ENCODE data around the gene CCL21. TPM values are rescaled to one million over a fixed set of nuclear protein-coding genes. Genes with fewer than 3 reads are reported as not detected.

Gene CCL21
- total RNA-seq, 2 donors from 2014 or later: 7.2 to 24.5 TPM

- no peak overlapping the region for H3K27ac ChIP-seq
- 77% methylated on average over 5 of the region's 5 CpGs for WGBS
- H3K4me3 ChIP-seq: no peak overlapping the region
- intact Hi-C loops (cut with DNase I): no loop called here
- DNase-seq (ENCODE audit: low spot score): no peak
- H3K27me3 ChIP-seq (replicated peaks; ENCODE audit: insufficient read depth): no peaks in the 10 kb centered on the region
- H3K4me1 ChIP-seq (replicated peaks): peaks cover 10% of the 10 kb centered on the region
- no peaks in the 10 kb centered on the region for H3K36me3 ChIP-seq
- H3K9me3 ChIP-seq: no peaks in the 10 kb centered on the region
- TF ChIP-seq CTCF (IDR thresholded peaks at IDR 0.05) (no peak), POLR2A (IDR thresholded peaks at IDR 0.05) (no peak), POLR2AphosphoS5 (IDR thresholded peaks at IDR 0.05) (no peak)
These were observed 23.7 kb downstream of the CCL21 start for GRCh38 chr9:34686231-34686630.

DNA sequence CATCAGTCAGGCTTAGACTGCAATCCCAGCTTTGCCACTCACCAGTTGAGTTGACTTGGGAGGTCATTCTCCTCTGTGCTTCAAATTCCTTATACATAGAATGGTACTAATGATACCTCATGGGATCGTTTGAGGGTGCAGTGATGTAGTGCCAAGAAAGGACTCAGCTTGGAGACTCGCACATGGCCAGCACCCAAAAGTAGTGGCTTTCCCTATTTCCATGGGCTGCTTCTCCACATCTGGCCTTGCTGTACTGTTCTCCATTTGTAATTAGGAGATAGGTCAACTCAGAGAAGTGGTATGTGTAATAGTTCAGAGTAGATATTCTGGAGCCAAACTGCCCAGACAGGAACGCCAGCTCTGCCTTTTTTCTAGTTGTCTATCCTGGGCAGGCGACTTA lies 24.3 kb downstream of the CCL21 start:
- TF ChIP-seq CTCF (IDR thresholded peaks at IDR 0.05) (no peak), POLR2AphosphoS5 (IDR thresholded peaks at IDR 0.05) (no peak), POLR2A (IDR thresholded peaks at IDR 0.05) (no peak)
- 95% methylated on average over 4 of the region's 4 CpGs for WGBS
- no peaks in the 10 kb centered on the region for H3K9me3 ChIP-seq
- H3K4me1 ChIP-seq (replicated peaks): peaks cover 10% of the 10 kb centered on the region
- H3K36me3 ChIP-seq: no peaks in the 10 kb centered on the region
- no peak overlapping the region for H3K4me3 ChIP-seq
- DNase-seq (ENCODE audit: low spot score): no peak
- intact Hi-C loops (cut with DNase I): no loop called here
- H3K27ac ChIP-seq: no peak overlapping the region
- no peaks in the 10 kb centered on the region for H3K27me3 ChIP-seq (replicated peaks; ENCODE audit: insufficient read depth)

DNA sequence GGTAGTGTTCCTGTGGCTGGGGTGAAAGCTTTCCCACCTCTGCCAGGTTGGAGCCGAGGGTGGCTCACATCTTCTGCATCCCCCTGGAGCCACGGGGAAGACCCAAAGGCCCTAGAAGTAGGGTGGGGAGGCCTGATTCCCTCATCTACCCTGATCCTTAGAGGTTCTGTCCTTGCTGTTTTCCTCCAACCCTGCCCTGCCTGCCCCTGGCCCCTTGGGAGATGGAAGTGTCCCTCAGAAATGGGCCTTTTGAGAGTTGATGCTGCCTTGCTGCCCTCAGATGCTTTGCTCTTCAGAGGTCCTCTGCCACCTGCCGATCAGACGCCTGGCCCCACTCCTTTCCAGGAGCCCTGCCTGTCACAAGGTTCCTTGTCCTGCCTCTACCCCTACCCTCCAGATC lies 25.1 kb downstream of the CCL21 start:
- DNase-seq (ENCODE audit: low spot score): no peak
- Histone ChIP-seq H3K4me1 (replicated peaks) (peaks cover 10% of the 10 kb centered on the region), H3K9me3 (no peaks in the 10 kb centered on the region), H3K4me3 (no peak overlapping the region), H3K36me3 (no peaks in the 10 kb centered on the region), H3K27ac (no peak overlapping the region), H3K27me3 (replicated peaks; ENCODE audit: insufficient read depth) (no peaks in the 10 kb centered on the region)
- intact Hi-C loops (cut with DNase I): no loop called here
- WGBS: 96% methylated on average over 4 of the region's 4 CpGs
- TF ChIP-seq POLR2A (IDR thresholded peaks at IDR 0.05) (no peak), POLR2AphosphoS5 (IDR thresholded peaks at IDR 0.05) (no peak), CTCF (IDR thresholded peaks at IDR 0.05) (no peak)

GRCh38 chr9:34684145-34684544 lies 25.8 kb downstream of the CCL21 start:
- peaks cover 8% of the 10 kb centered on the region for H3K4me1 ChIP-seq (replicated peaks)
- H3K4me3 ChIP-seq: no peak overlapping the region
- no peaks in the 10 kb centered on the region for H3K9me3 ChIP-seq
- intact Hi-C loops (cut with DNase I): no loop called here
- WGBS: 97% methylated on average over 4 of the region's 4 CpGs
- no peak for TF ChIP-seq CTCF (IDR thresholded peaks at IDR 0.05)
- TF ChIP-seq POLR2AphosphoS5 (IDR thresholded peaks at IDR 0.05): no peak
- no peak for TF ChIP-seq POLR2A (IDR thresholded peaks at IDR 0.05)
- H3K27ac ChIP-seq: no peak overlapping the region
- H3K27me3 ChIP-seq (replicated peaks; ENCODE audit: insufficient read depth): no peaks in the 10 kb centered on the region
- DNase-seq (ENCODE audit: low spot score): no peak
- no peaks in the 10 kb centered on the region for H3K36me3 ChIP-seq

DNA sequence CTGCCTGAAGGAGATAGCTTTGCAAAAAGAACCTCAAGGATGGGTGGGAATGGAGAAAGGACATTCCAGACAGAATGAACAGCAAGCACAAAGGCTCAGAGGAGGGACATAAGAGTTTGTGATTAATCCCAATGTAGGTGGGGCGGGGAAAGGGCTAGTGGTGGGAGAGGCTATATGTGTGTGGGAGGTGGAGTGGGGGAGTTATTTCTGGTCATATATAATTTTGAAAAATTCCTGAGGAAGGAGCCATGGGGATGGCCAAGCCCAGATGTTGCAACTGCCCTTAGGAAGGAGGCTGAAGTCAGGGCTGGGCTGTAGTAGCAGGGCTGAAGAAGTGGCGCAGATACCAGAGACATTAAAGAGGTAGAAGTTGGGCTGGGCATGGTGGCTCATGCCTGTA lies 34.1 kb downstream of the CCL21 start:
- TF ChIP-seq CTCF (IDR thresholded peaks at IDR 0.05): no peak
- no peak for TF ChIP-seq POLR2AphosphoS5 (IDR thresholded peaks at IDR 0.05)
- TF ChIP-seq POLR2A (IDR thresholded peaks at IDR 0.05): no peak
- intact Hi-C loops (cut with DNase I): no loop called here
- Histone ChIP-seq H3K4me3 (no peak overlapping the region), H3K9me3 (no peaks in the 10 kb centered on the region), H3K27me3 (replicated peaks; ENCODE audit: insufficient read depth) (no peaks in the 10 kb centered on the region), H3K27ac (no peak overlapping the region), H3K36me3 (no peaks in the 10 kb centered on the region), H3K4me1 (replicated peaks) (no peaks in the 10 kb centered on the region)
- 92% methylated on average over 2 of the region's 2 CpGs for WGBS
- DNase-seq (ENCODE audit: low spot score): no peak

All from prostate gland (tissue), 2 donors.